Endothelial cell of umbilical vein (primary cell): ENCODE data around the gene USP28. TPM values are rescaled to one million over a fixed set of nuclear protein-coding genes. Genes with fewer than 3 reads are reported as not detected.

Source experiments
- BruUV-seq: library from RNA; stranded (reverse); fragments of 400-500 nt; replicated peaks from 2 replicates; lab custom pipeline; 2021; lab: Mats Ljungman, UMichigan
- CTCF ChIA-PET: fragments of 300-600, 350-600 bp; sonication (Branson Sonifier 250); formaldehyde crosslinking; loops from one replicate; lab custom pipeline; 2021; ENCODE audit warnings: antibody characterized with exemption, inconsistent platforms; lab: Charles Lee
- POLR2A ChIA-PET: fragments of 300-600, 350-600 bp; sonication (Branson Sonifier 250); formaldehyde crosslinking; loops from one replicate; lab custom pipeline; 2021; ENCODE audit warnings: antibody characterized with exemption, inconsistent platforms; lab: Charles Lee
- DNase-seq: peaks from one replicate; pipeline ENCODE4 v3.0.0-alpha.2; 2011; ENCODE audit warnings: low read depth, low spot score
- FAIRE-seq: peaks from 2 replicates; lab custom pipeline; 2011; peaks lifted over from hg19 to GRCh38; lab: Jason Lieb, UNC
- H2AFZ ChIP-seq: 2 replicates; pipeline ENCODE4 v1.6.0; 2012; ENCODE audit warnings: low read depth, low read length, control low read depth, inconsistent platforms
- H3K27ac ChIP-seq: 2 replicates; pipeline ENCODE4 v1.5.1; 2011; ENCODE audit warnings: low read depth, mild to moderate bottlenecking, control low read depth, low read length, moderate library complexity; ENCODE audit not compliant: insufficient read depth
- H3K27me3 ChIP-seq, 2 experiments: 2 replicates each; pipeline versions ENCODE4 v1.6.0 to v1.6.1; 2011; ENCODE audit warnings: low read length in 2 of 2, mixed read lengths in 1 of 2; ENCODE audit not compliant: control insufficient read depth in 2 of 2, insufficient read depth in 2 of 2
- H3K36me3 ChIP-seq, 2 experiments: 2 replicates in 1 of 2; 3 replicates in 1 of 2; pipeline ENCODE4 v1.5.1; 2011; ENCODE audit warnings: low read length in 2 of 2, mild to moderate bottlenecking in 1 of 2, moderate library complexity in 1 of 2; ENCODE audit not compliant: control insufficient read depth in 2 of 2, insufficient read depth in 2 of 2; ENCODE audit errors: extremely low read depth in 1 of 2
- H3K4me1 ChIP-seq: 3 replicates; pipeline ENCODE4 v1.5.1; 2011; ENCODE audit warnings: mild to moderate bottlenecking, low read length; ENCODE audit not compliant: control insufficient read depth, insufficient read depth; ENCODE audit errors: extremely low read depth
- H3K4me2 ChIP-seq: 2 replicates; pipeline ENCODE4 v1.6.1; 2011; ENCODE audit warnings: low read length, control low read depth, mixed read lengths; ENCODE audit not compliant: insufficient read depth
- H3K4me3 ChIP-seq, 3 experiments: fragments of 200-600 bp in 1 of 3; sonication (generic), shearing (Covaris generic) in 1 of 3; replicated peaks in 1 of 3; 2 replicates each; pipeline ENCODE4 v1.5.1; 2011 to 2016; ENCODE audit warnings: control low read depth in 3 of 3, low read length in 3 of 3, mild to moderate bottlenecking in 2 of 3, inconsistent platforms in 1 of 3, low read depth in 1 of 3, moderate library complexity in 1 of 3; ENCODE audit not compliant: insufficient read depth in 1 of 3
- H3K79me2 ChIP-seq: 2 replicates; pipeline ENCODE4 v1.6.0; 2012; ENCODE audit warnings: low read length, inconsistent platforms; ENCODE audit not compliant: control insufficient read depth, insufficient read depth
- H3K9ac ChIP-seq: replicated peaks from 2 replicates; pipeline ENCODE3; 2011; ENCODE audit warnings: low read length, control low read depth; ENCODE audit not compliant: insufficient read depth; ENCODE audit errors: extremely low read depth
- H3K9me1 ChIP-seq: replicated peaks from 3 replicates; pipeline ENCODE4 v1.6.0; 2011; ENCODE audit warnings: mild to moderate bottlenecking, low read length; ENCODE audit not compliant: control insufficient read depth, insufficient read depth; ENCODE audit errors: extremely low read depth
- H3K9me3 ChIP-seq: replicated peaks from 2 replicates; pipeline ENCODE4 v1.5.1; 2012; ENCODE audit warnings: low read length, inconsistent platforms; ENCODE audit not compliant: control insufficient read depth, insufficient read depth
- H4K20me1 ChIP-seq: replicated peaks from 2 replicates; pipeline ENCODE3; 2011; ENCODE audit warnings: mild to moderate bottlenecking, low read length; ENCODE audit not compliant: control insufficient read depth, insufficient read depth; ENCODE audit errors: extremely low read depth
- EZH2 ChIP-seq: IDR thresholded peaks from 2 replicates; pipeline ENCODE4 v1.6.1; 2012; ENCODE audit warnings: borderline replicate concordance, low read depth, mild to moderate bottlenecking, moderate library complexity, low read length, inconsistent platforms; ENCODE audit not compliant: severe bottlenecking
- FOS ChIP-seq: IDR thresholded peaks from 2 replicates; pipeline ENCODE4 v1.6.1; 2011; ENCODE audit warnings: mild to moderate bottlenecking, low read length, moderate library complexity, borderline replicate concordance; ENCODE audit not compliant: insufficient read depth
- GATA2 ChIP-seq: IDR thresholded peaks from 2 replicates; pipeline ENCODE4 v1.7.0; 2011; ENCODE audit warnings: low read depth, mild to moderate bottlenecking, moderate library complexity, mixed read lengths, low read length; ENCODE audit not compliant: insufficient read length, insufficient read depth
- JUN ChIP-seq: IDR thresholded peaks from 2 replicates; pipeline ENCODE4 v1.6.1; 2011; ENCODE audit warnings: borderline replicate concordance, low read depth; ENCODE audit not compliant: insufficient read length, insufficient read depth
- MYC ChIP-seq: IDR thresholded peaks from one replicate; pipeline ENCODE4 v1.6.1; 2011; ENCODE audit warnings: mild to moderate bottlenecking, low read depth, low read length
- POLR2A ChIP-seq: IDR thresholded peaks from 2 replicates; pipeline ENCODE4 v1.6.1; 2012; ENCODE audit warnings: low read depth, mild to moderate bottlenecking, control low read depth, low read length
- POLR2AphosphoS5 ChIP-seq: IDR thresholded peaks from 2 replicates; pipeline ENCODE4 v1.6.1; 2012; ENCODE audit warnings: low read depth, mild to moderate bottlenecking, control low read depth, low read length, moderate library complexity; ENCODE audit not compliant: insufficient read depth
- dilution Hi-C: fragments of 300-500 bp; cut with MboI; formaldehyde crosslinking; loops from one replicate; pipeline ENCODE4 v1.15.0; 2019; ENCODE audit warnings: low sequenced_read_pairs; ENCODE audit not compliant: extremely low pct_ligation_motif_present
- intact Hi-C: fragments of 100-400 bp; cut with micrococcal nuclease; formaldehyde crosslinking; loops from one replicate; pipeline ENCODE4 v1.10.0; 2022
- polyA plus RNA-seq, 4 experiments: library from polyadenylated mRNA; depleted of rRNA in 3 of 4; stranded (reverse) in 3 of 4; unstranded in 1 of 4; fragments of >200 nt; gene quantifications; 2 replicates each; pipeline versions ENCODE4 v1.2.1 to v1.2.3, GENCODE V29; 2011 to 2012; ENCODE audit warnings: missing spikeins in 1 of 4
- total RNA-seq: library from RNA; stranded (reverse); gene quantifications from 2 replicates; pipeline ENCODE4 v1.2.3, GENCODE V29; 2021
- TF ChIP-seq, protein P1 (sequence below): IDR thresholded peaks from 2 replicates; pipeline ENCODE4 v1.6.1; 2011; ENCODE audit not compliant: insufficient read depth, insufficient read length
- TF ChIP-seq, protein P2 (sequence below), 2 donors: IDR thresholded peaks; 1 replicate in 1 of 2; 2 replicates in 1 of 2; pipeline ENCODE4 v1.5.1; 2011; ENCODE audit warnings: low read length in 2 of 2, mild to moderate bottlenecking in 2 of 2, moderate library complexity in 2 of 2, control low read depth in 1 of 2, inconsistent platforms in 1 of 2, low read depth in 1 of 2; ENCODE audit not compliant: insufficient read depth in 1 of 2; ENCODE audit errors: extremely low read depth in 1 of 2

Gene USP28
- total and polyA plus RNA-seq, 2 donors (not counting 3 experiments of a cell fraction or from before 2014, with no cell fraction given) = 19.2 to 29.6 TPM

DNA sequence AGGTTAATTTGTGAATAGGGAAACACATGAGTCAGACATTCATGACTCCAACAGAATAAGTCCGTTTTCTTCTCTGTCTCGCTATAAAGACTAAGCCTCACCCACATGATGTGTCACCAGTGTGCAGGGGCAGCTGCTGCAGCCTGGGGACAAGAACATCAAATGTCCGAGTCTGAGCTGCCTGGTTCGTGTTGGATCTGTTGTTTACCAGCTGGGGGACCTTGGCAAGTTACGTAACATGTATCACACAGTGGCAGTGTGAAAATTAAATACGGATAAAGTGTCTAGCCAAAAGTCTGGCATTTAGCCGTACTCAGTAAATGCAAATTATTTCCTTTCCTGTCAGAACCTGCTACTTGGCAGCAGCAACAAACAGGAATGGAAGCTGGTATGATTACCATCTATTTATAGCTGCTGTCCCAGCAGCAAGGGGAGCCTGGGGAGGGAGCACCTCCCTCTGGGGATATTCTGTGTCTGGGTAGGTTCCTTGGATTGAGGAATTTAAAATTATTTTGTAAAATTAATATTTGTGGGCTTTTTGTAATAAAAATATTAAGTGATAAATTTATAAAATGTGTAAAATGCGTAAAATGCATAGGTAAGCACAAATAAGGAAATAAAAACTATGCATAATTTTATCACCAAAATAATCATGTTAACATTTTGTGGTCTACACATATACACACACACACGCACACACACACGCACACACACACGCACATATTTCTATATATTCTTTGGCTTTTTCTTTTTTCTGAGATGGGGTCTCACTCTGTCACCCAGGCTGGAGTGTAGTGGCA, 97.1 kb downstream of the USP28 start:
- Histone ChIP-seq H3K27ac (no peak overlapping the region), H3K4me2 (peak overlapping the region; percentile 26), H3K9ac (no peak overlapping the region), H3K9me1 (no peaks in the 10 kb centered on the region), H4K20me1 (no peaks in the 10 kb centered on the region), H3K79me2 (peaks cover under 1% of the 10 kb centered on the region), H3K27me3 (peaks cover 23 to 29% of the 10 kb centered on the region in 2 experiments), H3K36me3 (no peaks in the 10 kb centered on the region), H3K4me3 (peak overlapping the region in 1 of 3 experiments; percentile 23), H3K9me3 (no peaks in the 10 kb centered on the region), H2AFZ (peak overlapping the region; percentile 56), H3K4me1 (peaks cover 2% of the 10 kb centered on the region)
- no peak for FAIRE-seq
- dilution Hi-C loops = no loop called here
- TF ChIP-seq FOS (peak; percentile 41), POLR2A (no peak)
- intact Hi-C loops = loop anchor here (10.0 kb wide), 1 partner anchor 244 kb away; no protein-coding TSS in a partner anchor
- CTCF ChIA-PET = interaction anchor here (2.5 kb wide), 1 partner anchor 19 kb away, joined by 23 read pairs; no protein-coding TSS in a partner anchor
- no TSS peak for BruUV-seq
- POLR2A ChIA-PET = no interaction called here
- peak; percentile 65 for DNase-seq

DNA sequence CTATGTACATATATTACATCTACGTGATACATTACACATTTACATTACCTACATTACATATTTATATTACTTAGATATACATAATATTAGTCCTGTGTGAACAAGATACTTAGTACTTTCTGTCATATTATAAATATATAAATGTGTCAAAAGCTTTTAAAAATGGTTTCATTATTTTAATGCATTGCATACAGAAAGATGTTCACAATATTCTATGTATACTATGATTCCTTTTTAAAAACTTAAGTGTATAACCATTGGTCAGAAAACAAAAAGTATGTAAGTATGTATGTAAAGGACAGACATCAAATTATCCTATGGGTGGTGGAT, 101.2 kb downstream of the USP28 start:
- H3K9ac ChIP-seq = peak overlapping the region; percentile 89

More for the DNA sequence above, 101.2 kb downstream of the USP28 start:
- H3K27me3 ChIP-seq = peaks cover 11 to 22% of the 10 kb centered on the region in 2 experiments
- dilution Hi-C loops = no loop called here
- BruUV-seq = no TSS peak
- ChIA-PET POLR2A (no interaction called here), CTCF (interaction anchor here (1.0 to 2.9 kb wide), 6 partner anchors 11 to 451 kb away, joined by 3 to 19 read pairs (median 3); partner anchors contain the start of gene USP28)
- no peaks in the 10 kb centered on the region for H3K36me3 ChIP-seq
- FAIRE-seq = no peak
- peaks cover 6% of the 10 kb centered on the region for H3K4me1 ChIP-seq
- H3K9me1 ChIP-seq = no peaks in the 10 kb centered on the region
- H3K4me2 ChIP-seq = peak overlapping the region; percentile 59
- no peak overlapping the region for H3K27ac ChIP-seq
- peaks cover 24% of the 10 kb centered on the region for H3K79me2 ChIP-seq
- TF ChIP-seq FOS (no peak), POLR2AphosphoS5 (no peak), POLR2A (no peak), GATA2 (no peak), MYC (no peak), JUN (no peak), EZH2 (no peak)
- TF ChIP-seq, protein P1, sequence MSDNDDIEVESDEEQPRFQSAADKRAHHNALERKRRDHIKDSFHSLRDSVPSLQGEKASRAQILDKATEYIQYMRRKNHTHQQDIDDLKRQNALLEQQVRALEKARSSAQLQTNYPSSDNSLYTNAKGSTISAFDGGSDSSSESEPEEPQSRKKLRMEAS = no peak
- TF ChIP-seq, protein P2, sequence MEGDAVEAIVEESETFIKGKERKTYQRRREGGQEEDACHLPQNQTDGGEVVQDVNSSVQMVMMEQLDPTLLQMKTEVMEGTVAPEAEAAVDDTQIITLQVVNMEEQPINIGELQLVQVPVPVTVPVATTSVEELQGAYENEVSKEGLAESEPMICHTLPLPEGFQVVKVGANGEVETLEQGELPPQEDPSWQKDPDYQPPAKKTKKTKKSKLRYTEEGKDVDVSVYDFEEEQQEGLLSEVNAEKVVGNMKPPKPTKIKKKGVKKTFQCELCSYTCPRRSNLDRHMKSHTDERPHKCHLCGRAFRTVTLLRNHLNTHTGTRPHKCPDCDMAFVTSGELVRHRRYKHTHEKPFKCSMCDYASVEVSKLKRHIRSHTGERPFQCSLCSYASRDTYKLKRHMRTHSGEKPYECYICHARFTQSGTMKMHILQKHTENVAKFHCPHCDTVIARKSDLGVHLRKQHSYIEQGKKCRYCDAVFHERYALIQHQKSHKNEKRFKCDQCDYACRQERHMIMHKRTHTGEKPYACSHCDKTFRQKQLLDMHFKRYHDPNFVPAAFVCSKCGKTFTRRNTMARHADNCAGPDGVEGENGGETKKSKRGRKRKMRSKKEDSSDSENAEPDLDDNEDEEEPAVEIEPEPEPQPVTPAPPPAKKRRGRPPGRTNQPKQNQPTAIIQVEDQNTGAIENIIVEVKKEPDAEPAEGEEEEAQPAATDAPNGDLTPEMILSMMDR (IDR thresholded peaks at IDR 0.05; ENCODE audit: extremely low read depth in 1 of 2, insufficient read depth in 1 of 2, low read depth in 1 of 2, low read length in 2 of 2) = no peak
- DNase-seq = no peak
- H3K4me3 ChIP-seq = peak overlapping the region in 2 of 3 experiments; percentile 61 to 87
- H2AFZ ChIP-seq = no peak overlapping the region
- H3K9me3 ChIP-seq = no peaks in the 10 kb centered on the region
- H4K20me1 ChIP-seq = no peaks in the 10 kb centered on the region
- intact Hi-C loops = loop anchor here (5.0 to 10.0 kb wide), 3 partner anchors 239 to 628 kb away; partner anchors contain the start of genes ANKK1, C11orf71 and RBM7
